ENCODE results near the gene APBA1.

APBA1 gene

DNA sequence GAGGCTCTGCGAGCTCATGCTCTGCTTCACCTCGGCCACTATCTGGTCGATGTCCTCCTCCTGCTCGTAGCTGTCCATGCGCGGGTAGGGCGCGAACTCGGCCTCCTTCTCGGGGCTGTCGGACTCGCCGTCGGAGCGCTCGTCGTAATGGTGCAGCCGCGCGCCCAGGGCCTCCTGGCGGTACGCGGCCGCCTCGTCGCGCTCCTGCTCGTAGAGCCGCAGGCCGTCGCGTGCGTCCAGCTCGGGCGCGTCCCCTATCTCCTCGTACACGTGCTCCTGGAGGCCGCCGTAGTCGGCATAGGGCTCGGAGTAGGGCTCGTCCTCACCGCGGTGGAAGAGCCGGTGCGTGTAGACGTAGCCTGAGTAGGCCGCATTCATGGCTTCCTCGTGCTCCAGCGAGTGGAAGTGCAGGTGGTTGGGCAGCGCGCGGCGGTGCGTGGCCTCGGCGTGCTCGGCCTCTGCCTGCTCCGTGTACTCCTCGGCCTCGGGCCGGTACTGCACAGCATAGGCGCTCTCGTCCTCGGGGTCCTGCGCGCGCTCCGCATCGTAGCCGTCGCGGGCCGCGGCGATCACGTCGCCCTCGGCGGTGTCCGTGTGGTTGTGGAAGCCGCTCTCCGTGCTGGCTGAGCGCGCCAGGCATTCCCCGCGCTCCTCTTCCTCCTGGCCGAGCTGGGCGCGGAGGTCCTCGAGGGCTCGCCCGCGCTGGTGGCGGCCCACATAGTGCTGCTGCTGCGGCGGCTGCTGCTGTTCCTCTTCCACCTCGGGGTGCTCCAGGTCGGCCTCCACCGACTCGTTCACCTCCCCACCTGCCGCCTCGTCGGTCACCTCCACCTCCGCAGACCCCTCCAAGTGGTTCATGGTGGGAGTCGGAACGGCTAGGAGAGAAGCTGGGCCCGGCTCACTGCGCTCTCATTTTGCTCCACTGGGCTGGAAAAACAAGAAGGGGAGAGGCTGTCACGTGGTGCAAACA is 155.5 kb downstream of the APBA1 start:
- Histone ChIP-seq H3K4me3 (ENCODE audit: low read length) (no peak overlapping the region), H3K79me2 (ENCODE audit: control insufficient read depth, low read length) (no peaks in the 10 kb centered on the region)
- TF ChIP-seq, protein P1, sequence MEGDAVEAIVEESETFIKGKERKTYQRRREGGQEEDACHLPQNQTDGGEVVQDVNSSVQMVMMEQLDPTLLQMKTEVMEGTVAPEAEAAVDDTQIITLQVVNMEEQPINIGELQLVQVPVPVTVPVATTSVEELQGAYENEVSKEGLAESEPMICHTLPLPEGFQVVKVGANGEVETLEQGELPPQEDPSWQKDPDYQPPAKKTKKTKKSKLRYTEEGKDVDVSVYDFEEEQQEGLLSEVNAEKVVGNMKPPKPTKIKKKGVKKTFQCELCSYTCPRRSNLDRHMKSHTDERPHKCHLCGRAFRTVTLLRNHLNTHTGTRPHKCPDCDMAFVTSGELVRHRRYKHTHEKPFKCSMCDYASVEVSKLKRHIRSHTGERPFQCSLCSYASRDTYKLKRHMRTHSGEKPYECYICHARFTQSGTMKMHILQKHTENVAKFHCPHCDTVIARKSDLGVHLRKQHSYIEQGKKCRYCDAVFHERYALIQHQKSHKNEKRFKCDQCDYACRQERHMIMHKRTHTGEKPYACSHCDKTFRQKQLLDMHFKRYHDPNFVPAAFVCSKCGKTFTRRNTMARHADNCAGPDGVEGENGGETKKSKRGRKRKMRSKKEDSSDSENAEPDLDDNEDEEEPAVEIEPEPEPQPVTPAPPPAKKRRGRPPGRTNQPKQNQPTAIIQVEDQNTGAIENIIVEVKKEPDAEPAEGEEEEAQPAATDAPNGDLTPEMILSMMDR (IDR thresholded peaks at IDR 0.05; ENCODE audit: low read depth, low read length, poor library complexity, severe bottlenecking): no peak
- TF ChIP-seq EZH2phosphoT487 (IDR thresholded peaks at IDR 0.05; ENCODE audit: borderline replicate concordance, low read length): no peak

DNA sequence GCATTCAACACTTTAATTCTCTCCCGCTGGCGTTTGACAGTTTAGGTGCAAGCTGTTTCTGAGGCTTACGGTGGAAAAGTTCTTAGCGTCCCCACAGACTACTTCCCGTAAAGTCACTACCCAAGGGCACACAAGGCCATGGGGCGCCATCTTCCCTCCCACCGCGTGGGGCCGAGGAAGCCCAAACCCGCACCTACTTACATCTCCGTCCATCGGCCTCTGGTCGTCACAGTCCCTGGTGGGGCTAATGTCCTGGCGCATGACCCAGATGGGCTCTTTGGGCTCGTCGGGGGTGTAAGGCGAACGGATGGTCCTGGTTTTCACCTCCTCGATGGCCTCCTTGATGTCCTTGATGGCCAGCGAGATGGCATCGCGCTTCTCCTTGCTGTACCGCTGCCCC is 156.4 kb downstream of the APBA1 start:
- H4K20me1 ChIP-seq (ENCODE audit: control insufficient read depth, insufficient read depth, low read depth, low read length): no peaks in the 10 kb centered on the region
- no peaks in the 10 kb centered on the region for H3K4me1 ChIP-seq (ENCODE audit: control insufficient read depth, low read length)
- H3K79me2 ChIP-seq (ENCODE audit: control insufficient read depth, low read length): no peaks in the 10 kb centered on the region
- no peak overlapping the region for H3K27ac ChIP-seq (ENCODE audit: low read depth, low read length)
- H3K4me2 ChIP-seq (ENCODE audit: low read length): no peak overlapping the region
- H3F3A ChIP-seq (ENCODE audit: control insufficient read depth, insufficient read depth): no peaks in the 10 kb centered on the region
- H3K36me3 ChIP-seq (ENCODE audit: control insufficient read depth, low read length): no peaks in the 10 kb centered on the region
- TF ChIP-seq EZH2phosphoT487 (IDR thresholded peaks at IDR 0.05; ENCODE audit: borderline replicate concordance, low read length): no peak
- TF ChIP-seq, protein P1 (IDR thresholded peaks at IDR 0.05; ENCODE audit: low read depth, low read length, poor library complexity, severe bottlenecking): no peak
- no peaks in the 10 kb centered on the region for H3K27me3 ChIP-seq (ENCODE audit: control insufficient read depth, low read length)
- H3K4me3 ChIP-seq (ENCODE audit: low read length): no peak overlapping the region
- no peaks in the 10 kb centered on the region for H3K9me2 ChIP-seq (replicated peaks; ENCODE audit: control insufficient read depth, low read length)
- H3K9me3 ChIP-seq (ENCODE audit: control insufficient read depth, insufficient read depth, low read length): no peaks in the 10 kb centered on the region; the same call in 1 of the 2 replicates

More for the DNA sequence above, 155.5 kb downstream of the APBA1 start:
- H3K9me3 ChIP-seq (ENCODE audit: control insufficient read depth, insufficient read depth, low read length): no peaks in the 10 kb centered on the region; the same call in 1 of the 2 replicates
- no peaks in the 10 kb centered on the region for H3K4me1 ChIP-seq (ENCODE audit: control insufficient read depth, low read length)
- H4K20me1 ChIP-seq (ENCODE audit: control insufficient read depth, insufficient read depth, low read depth, low read length): no peaks in the 10 kb centered on the region
- no peaks in the 10 kb centered on the region for H3K9me2 ChIP-seq (replicated peaks; ENCODE audit: control insufficient read depth, low read length)
- H3F3A ChIP-seq (ENCODE audit: control insufficient read depth, insufficient read depth): no peaks in the 10 kb centered on the region
- no peaks in the 10 kb centered on the region for H3K36me3 ChIP-seq (ENCODE audit: control insufficient read depth, low read length)
- H3K27me3 ChIP-seq (ENCODE audit: control insufficient read depth, low read length): no peaks in the 10 kb centered on the region
- H3K4me2 ChIP-seq (ENCODE audit: low read length): no peak overlapping the region
- H3K27ac ChIP-seq (ENCODE audit: low read depth, low read length): no peak overlapping the region

DNA sequence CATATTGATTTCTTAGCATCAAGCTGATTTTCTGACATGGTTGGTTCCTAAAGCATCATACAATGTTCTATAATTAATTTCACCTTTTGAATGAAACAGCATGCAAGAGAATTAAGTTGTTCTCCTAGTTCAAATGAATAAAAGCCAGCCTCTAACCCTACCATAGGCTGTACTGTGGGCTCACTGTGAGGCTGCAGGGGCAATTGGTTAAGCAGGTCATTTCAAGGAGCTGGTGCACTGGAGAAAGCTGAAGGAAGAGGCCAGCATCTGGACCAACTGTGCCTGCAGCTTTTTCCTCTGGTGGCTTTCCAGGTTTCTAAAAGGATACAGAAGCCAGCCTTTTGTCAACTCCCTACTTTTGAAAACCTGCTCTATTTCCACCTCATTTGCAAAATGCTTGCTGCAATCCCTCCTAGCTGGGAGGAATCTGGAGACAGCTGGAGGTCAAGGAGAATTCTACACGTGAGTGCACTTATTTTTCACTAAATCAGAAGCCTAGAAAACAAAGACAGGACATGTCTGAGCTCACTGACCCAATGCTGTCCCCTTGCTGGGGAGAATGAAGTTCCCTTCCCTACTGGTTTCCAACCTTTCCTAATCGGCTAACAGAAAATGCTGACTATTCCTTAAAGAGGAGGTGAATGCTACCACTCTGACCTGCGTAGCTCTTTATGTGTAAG is 158.9 kb downstream of the APBA1 start:
- Histone ChIP-seq H3K4me2 (ENCODE audit: low read length) (no peak overlapping the region), H3K9me3 (ENCODE audit: control insufficient read depth, insufficient read depth, low read length) (no peaks in the 10 kb centered on the region; the same call in 1 of the 2 replicates), H3K4me1 (ENCODE audit: control insufficient read depth, low read length) (no peaks in the 10 kb centered on the region)

More for the DNA sequence above, 158.9 kb downstream of the APBA1 start:
- H3F3A ChIP-seq (ENCODE audit: control insufficient read depth, insufficient read depth): no peaks in the 10 kb centered on the region
- TF ChIP-seq EZH2phosphoT487 (IDR thresholded peaks at IDR 0.05; ENCODE audit: borderline replicate concordance, low read length): no peak
- TF ChIP-seq, protein P1 (IDR thresholded peaks at IDR 0.05; ENCODE audit: low read depth, low read length, poor library complexity, severe bottlenecking): no peak
- no peak overlapping the region for H3K4me3 ChIP-seq (ENCODE audit: low read length)
- H3K36me3 ChIP-seq (ENCODE audit: control insufficient read depth, low read length): no peaks in the 10 kb centered on the region
- H4K20me1 ChIP-seq (ENCODE audit: control insufficient read depth, insufficient read depth, low read depth, low read length): no peaks in the 10 kb centered on the region
- H3K27me3 ChIP-seq (ENCODE audit: control insufficient read depth, low read length): no peaks in the 10 kb centered on the region
- no peaks in the 10 kb centered on the region for H3K9me2 ChIP-seq (replicated peaks; ENCODE audit: control insufficient read depth, low read length)
- no peak overlapping the region for H3K27ac ChIP-seq (ENCODE audit: low read depth, low read length)
- no peaks in the 10 kb centered on the region for H3K79me2 ChIP-seq (ENCODE audit: control insufficient read depth, low read length)
